ENCODE data around the gene RAB37. TPM values are rescaled to one million over a fixed set of nuclear protein-coding genes. Genes with fewer than 3 reads are reported as not detected.
A peak's percentile ranks its signal among the peaks of the same experiment; 100 is the strongest.

Gene RAB37
- total RNA-seq, 1 donor from 2014 or later: 0.96 TPM

- no peak for ATAC-seq
Measured at GRCh38 chr17:74728702-74729075, 8.4 kb upstream of the RAB37 start.

- no peak for ATAC-seq
Measured at GRCh38 chr17:74729368-74729767, 7.7 kb upstream of the RAB37 start.

DNA sequence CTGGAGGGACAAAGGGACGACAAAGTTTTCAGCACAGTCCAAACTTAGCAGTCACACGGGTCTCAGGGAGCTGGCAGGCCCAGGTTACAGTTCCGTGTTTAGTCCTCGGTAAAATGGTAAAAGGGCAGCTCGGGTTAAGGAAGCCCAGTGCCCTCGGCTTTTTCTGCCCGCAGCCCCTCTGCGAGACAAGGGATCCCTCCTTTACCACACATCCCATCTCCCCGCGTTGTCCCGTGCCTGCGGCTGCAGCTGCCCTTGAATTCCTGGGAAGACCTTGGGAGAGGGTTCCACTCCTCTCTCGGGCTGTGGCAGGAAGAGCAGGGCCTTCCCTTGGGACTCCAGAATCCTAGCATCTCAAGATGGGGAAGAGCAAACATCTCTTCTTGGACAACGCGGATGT lies 7.2 kb upstream of the RAB37 start:
- no peak for ATAC-seq

- ATAC-seq: peak; percentile 32
Measured at GRCh38 chr17:74730491-74731346, 6.3 kb upstream of the RAB37 start.

DNA sequence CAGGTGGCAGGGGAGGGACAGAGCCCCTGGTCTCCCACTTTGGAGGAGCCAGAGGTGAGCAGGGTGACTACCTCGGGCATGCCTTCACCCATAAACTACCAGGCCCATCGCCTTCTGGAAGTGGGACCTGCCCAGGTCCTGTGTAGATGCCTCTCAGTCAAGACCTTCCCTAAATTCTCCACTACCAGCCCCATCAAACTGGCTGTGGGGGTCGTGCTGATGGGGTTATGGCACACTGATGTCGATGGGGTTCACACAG lies 5.8 kb upstream of the RAB37 start:
- ATAC-seq: no peak

DNA sequence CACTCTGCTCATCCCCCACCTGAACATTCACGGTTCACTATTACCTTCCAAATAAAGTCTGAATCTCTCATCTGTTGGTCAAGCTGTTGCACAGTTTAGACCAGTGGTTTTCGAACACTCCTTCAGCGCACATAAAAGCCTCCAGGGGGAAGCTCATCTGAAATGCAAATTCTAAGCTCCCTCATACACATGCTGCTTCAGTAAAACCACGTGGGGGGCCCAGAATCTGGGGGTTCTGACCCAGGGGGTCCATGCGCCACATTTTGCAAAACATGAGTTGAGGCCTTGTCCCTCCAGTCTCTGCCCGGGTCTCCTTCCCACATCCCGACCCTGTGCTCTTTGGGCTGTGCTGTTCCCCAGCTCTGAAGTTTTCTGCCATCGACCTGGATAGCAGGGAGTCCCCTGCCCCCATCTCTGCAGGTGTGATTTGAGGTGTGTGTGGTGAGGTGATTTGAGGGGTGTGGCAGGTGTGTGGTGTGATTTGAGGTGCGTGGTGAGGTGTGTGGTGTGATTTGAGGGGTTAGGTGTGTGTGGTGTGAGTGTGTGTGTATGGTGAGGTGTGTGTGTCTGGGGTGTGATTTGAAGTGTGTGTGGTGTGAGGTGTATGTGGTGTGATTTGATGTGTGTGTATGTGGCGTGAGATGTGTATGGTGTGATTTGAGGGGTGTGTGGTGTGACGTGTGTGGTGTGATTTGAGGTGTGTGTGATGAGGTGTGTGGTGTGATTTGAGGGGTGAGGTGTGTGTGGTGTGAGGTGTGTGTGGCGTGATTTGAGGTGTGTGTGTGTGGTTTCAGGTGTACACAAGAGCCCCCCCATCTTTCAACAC lies 4.8 kb upstream of the RAB37 start:
- no peak for ATAC-seq

GRCh38 chr17:74733365-74734122 lies 3.5 kb upstream of the RAB37 start:
- no peak for ATAC-seq

DNA sequence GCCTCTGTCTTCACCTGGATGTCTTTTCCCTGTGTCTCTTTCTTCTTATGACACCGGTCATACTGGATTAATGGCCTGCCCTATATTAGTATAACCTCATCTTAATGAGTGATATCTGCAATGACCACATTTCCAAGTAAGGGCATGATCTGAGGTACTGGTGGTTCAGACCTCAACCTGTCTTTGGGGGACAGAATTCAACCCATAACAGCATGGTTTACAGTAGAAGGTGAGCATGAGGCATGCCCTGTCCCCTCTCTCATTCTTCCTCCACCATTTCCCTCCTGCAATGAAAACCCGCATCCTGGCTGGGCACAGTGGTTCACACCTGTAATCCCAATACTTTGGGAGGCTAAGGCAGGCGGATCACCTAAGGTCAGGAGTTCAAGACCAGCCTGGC lies 2.8 kb upstream of the RAB37 start:
- no peak for ATAC-seq

GRCh38 chr17:74737299-74738050 lies 419 bp downstream of the RAB37 start:
- ATAC-seq: peak; percentile 1

DNA sequence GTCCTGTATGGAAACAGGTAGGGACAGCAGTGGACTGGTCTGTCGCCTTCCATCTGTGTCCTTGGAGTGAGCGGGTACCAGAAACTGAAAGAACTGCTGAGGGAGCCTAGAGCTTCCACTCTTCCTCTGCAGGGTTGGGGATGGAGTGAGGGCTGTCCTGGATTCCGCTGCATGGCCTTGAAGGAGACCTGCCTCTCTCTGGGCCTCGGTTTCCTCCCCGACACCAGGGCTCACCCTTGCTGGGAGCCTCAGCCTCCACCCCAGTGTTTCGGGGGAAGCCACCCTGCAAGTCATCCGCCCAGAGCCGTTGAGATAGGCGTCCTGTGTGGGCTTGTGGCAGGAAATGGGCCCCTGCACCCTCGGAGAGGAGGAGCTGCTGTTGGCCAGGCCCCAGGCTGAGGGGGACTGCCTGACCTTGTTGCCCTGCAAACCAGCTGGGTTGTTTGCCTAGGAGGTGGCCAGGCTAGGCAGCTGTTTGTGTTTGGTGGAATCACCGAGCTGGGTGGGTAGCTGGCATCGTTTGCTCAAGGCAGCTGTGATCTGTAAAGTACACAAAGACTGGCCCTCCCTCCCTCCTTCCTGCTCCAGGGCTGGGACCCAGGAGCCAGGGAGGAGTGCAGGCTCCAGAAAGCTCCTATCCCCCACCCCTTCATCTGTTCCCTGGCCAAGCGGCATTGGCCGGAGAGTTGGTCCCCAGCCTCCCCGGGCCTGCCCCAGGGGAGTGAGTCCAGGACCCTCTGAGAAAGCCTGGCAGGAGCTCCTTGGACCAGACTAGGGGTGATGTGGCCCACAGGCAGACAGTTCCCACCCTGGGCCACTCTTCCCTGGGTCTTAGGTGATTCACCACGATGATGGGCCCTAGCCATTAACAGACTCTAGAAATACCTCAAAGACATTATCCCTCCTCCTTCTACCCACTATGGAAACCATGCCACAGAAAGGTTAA lies 1.3 kb downstream of the RAB37 start:
- ATAC-seq: peak; percentile 30

GRCh38 chr17:74739227-74739831 lies 2.3 kb downstream of the RAB37 start:
- ATAC-seq: no peak

DNA sequence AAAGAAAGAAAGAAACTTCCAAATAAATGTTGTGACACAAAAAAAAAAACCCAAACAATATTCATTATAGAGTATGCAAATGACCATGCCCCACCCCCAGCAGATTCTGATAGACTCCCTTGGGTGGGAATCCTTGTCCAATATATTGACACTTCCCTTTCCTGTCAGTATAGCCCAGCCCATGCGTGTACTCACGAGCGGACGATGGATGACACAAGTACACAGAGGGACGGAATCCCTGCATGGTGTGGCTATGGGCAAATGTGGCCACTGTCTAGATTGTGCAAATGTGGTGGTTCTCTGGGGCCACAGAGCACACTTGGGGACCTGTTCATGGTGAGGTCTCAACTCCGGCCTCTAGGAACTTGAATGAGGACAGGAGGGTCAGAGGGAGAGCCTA lies 3.1 kb downstream of the RAB37 start:
- no peak for ATAC-seq

DNA sequence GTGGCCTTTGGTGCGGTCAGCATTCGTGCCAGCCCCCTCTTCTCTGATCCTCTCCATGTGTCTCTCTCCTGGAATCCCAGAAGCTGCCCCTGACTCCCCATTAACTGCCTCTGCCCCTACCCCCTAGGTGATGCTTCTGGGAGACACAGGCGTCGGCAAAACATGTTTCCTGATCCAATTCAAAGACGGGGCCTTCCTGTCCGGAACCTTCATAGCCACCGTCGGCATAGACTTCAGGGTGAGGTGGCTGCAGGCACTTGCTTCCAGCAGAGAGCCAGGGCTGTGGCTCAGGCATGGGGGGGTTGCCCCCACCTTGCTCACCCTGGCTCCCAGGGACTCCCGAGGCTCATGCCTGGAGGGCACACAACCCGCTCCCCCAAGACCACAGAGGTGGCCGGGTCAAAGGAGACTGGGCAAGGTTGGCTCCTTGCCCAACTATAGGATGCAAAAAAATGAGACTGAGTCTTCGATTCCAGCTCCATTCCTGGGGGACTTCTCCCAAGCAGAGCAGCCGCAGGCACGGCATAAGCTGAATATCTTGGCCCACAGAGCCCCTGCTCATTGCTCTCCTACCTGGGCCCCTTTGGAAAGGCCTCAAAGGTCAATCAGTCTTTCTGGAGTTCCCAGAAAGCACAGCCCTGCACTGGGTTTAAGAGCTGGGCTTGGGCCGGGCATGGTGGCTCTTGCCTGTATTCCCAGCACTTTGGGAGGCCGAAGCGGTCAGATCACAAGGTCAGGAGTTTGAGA lies 3.8 kb downstream of the RAB37 start:
- ATAC-seq: no peak

DNA sequence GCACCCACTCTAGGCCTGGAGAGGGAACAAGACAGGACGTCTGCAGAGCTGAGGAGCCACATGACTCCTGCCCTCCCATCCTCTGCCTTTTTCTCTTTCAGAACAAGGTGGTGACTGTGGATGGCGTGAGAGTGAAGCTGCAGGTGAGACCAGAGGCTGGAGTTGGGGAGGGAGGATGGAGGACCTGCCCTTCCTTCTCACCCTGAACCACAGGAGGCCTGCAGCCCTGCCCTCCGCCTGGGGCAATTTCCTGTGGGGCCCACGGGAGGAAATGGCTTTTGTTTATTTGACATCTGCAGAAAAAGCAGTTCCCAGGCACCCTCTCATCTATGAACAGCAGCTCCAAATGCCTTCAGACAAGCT lies 5.1 kb downstream of the RAB37 start:
- ATAC-seq: no peak

- ATAC-seq: no peak
Measured at GRCh38 chr17:74742978-74743545, 6.0 kb downstream of the RAB37 start.

- no peak for ATAC-seq
Measured at GRCh38 chr17:74743755-74744154, 6.7 kb downstream of the RAB37 start.

GRCh38 chr17:74744349-74744713 lies 7.3 kb downstream of the RAB37 start:
- no peak for ATAC-seq

GRCh38 chr17:74744714-74745547 lies 7.9 kb downstream of the RAB37 start:
- peak; percentile 54 for ATAC-seq

DNA sequence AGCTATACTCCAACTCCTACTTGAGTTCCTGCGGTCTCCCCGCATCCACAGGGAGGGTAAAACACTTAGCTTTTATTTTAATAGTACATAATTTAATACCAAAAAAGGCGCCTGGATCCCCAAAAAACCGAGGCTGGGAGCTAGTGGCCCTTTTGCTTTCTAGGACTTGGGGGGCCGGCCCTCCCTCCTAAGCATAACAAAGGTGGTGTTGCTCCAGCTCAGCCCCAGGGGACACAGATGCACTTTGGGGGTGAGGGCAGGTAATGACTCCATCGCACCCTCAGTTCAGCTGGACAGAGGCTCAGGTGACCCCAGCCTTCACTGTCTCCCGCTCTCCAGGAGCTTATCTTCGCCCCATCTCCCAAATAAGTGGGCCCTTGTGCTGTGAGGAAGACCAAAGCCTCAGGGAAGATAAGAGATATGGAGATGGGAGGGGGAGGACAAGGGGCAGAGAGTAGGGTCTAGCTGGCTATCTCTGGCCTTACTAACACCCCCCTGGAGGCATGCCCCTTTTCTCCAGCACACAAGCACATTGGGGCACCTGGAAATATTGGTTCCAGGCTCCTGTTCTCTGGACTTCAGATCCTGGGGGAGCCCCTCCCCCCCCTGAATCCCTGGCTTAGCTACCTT lies 8.6 kb downstream of the RAB37 start:
- ATAC-seq: no peak
